ENCODE data around the gene SLC46A3.

SLC46A3 gene

DNA sequence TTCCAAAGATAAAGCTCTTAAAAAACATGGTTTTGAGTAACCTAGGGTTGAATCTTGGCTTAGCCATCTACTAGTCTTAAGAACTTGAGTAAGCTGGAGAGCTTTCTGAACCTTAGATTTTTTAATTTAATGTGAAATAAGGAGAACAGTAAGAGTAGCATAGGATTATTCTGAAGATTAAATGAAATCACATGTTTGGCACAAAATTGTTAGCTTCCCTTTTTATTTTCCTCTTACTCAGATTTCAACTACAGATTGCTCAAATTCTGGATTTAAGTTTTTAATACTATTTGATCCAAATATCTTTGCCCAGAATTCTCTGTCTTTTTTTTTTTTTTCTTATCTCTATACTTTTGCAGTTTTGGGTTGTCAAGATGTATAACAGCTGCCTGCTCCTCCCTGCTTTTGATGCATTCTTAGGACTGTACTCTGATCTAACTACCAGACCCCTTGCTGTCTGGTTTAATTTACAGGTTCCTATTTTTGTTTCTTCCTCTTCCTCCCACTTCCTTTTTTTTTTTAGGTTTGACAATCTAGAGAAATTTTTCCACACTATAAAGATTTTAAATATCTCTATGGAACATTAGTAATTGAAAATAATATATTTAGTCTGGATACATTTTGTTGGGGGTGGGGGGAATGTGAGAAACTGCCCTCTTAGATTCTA, 47.5 kb downstream of the SLC46A3 start:
- no peak overlapping the region for H3K4me3 ChIP-seq (ENCODE audit: control insufficient read depth, low read depth, low read length)
- no peak for DNase-seq (ENCODE audit: low read depth)
- TF ChIP-seq, protein P1, sequence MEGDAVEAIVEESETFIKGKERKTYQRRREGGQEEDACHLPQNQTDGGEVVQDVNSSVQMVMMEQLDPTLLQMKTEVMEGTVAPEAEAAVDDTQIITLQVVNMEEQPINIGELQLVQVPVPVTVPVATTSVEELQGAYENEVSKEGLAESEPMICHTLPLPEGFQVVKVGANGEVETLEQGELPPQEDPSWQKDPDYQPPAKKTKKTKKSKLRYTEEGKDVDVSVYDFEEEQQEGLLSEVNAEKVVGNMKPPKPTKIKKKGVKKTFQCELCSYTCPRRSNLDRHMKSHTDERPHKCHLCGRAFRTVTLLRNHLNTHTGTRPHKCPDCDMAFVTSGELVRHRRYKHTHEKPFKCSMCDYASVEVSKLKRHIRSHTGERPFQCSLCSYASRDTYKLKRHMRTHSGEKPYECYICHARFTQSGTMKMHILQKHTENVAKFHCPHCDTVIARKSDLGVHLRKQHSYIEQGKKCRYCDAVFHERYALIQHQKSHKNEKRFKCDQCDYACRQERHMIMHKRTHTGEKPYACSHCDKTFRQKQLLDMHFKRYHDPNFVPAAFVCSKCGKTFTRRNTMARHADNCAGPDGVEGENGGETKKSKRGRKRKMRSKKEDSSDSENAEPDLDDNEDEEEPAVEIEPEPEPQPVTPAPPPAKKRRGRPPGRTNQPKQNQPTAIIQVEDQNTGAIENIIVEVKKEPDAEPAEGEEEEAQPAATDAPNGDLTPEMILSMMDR (IDR thresholded peaks at IDR 0.05; ENCODE audit: control insufficient read depth, insufficient read depth, low read depth, low read length, missing control alignments) = no peak

DNA sequence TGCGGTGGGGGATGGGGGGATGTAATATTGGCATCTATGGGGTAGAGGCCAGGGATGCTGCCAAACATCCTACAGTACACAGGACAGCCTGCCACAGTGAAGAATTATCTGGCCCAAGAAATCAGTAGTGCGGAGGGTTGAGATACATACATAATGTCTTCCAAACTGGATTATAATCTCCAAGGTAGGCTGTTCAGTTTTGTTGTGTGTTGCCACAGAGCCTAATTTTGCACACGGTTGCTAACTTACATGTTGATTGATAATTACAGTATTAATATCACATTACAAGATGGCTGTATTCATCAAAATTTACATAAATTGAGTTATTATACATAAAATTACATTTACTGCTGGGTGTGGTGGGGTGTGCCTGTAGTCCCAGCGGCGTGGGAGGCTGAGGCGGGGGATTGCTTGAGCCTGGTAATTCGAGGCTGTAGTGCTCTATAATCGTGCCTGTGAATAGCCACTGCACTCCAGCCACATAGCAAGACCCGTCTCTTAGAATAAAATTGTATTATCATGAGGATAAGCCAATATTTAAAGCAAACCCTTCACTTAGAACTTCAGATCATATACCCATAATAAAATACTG, 51.8 kb downstream of the SLC46A3 start:
- TF ChIP-seq, protein P1 (IDR thresholded peaks at IDR 0.05; ENCODE audit: control insufficient read depth, insufficient read depth, low read depth, low read length, missing control alignments) = no peak
- H3K4me3 ChIP-seq (ENCODE audit: control insufficient read depth, low read depth, low read length) = no peak overlapping the region
- no peak for DNase-seq (ENCODE audit: low read depth)

DNA sequence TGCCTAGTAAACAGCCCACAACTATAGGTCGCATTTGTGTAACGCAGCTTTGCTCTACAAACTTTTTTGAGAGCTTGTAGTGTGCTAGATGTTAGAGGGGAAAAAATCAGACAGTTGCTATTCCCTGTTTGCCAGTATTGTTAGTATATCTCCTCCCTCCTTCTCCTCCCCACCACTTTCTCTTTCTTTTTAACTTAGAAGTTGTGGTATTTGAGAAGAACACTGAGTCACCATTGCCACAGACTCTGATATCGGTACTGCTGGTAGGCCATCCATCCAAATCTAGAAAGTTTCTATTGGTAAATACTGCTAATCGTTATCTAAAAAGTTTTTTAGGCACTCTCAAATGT, 59.2 kb downstream of the SLC46A3 start:
- H3K4me3 ChIP-seq (ENCODE audit: control insufficient read depth, low read depth, low read length) = peak overlapping the region; percentile 94
- TF ChIP-seq, protein P1 (IDR thresholded peaks at IDR 0.05; ENCODE audit: control insufficient read depth, insufficient read depth, low read depth, low read length, missing control alignments) = no peak
- DNase-seq (ENCODE audit: low read depth) = no peak

DNA sequence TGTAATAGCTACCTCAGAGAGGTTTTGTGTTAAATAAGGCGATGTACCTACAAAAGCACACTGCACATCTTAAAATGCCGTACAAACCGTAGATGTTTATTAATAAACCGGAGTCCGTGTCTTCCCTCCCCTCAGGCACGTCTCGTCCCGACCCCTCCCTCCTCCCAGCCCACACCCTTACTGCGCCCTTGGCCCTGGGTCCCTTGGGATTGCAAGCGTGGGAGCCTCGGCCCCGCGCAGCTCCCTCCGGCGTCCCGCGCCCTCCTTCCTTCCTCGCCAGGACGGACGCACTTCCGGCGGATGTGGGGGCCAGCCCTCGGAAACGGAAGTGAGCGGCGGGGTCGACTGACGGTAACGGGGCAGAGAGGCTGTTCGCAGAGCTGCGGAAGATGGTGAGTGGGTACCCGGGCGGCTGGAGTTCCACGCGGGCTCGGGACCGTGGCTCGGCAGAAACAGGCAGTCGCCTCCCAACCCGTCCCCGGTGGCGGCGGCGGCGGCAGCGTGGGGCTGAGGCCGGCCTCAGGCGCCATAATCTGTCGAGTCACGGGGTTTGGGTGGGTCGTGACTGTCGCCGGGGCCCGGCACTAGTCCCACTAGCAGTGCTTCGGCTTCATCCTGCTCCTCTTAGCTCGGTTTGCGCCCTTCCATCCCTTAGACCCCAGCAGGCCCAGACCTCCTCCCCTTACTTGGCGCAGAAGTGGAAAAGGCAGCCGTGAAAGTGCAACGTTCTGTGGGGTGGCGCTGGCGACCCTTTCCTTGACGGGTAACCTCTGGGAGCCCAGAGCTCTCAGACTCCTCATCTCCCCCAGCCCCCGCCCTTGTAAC, 59.8 kb downstream of the SLC46A3 start, which contains the start of gene POMP:
TSS of gene POMP (plus strand) at position 335 of the 825 bp plus-strand sequence. CDS start at position 390, 55 bp downstream.
- peak; percentile 83 for DNase-seq (ENCODE audit: low read depth)
- TF ChIP-seq, protein P1 (IDR thresholded peaks at IDR 0.05; ENCODE audit: control insufficient read depth, insufficient read depth, low read depth, low read length, missing control alignments) = no peak
- H3K4me3 ChIP-seq (ENCODE audit: control insufficient read depth, low read depth, low read length) = peak within 1 kb of the TSS; percentile 94

DNA sequence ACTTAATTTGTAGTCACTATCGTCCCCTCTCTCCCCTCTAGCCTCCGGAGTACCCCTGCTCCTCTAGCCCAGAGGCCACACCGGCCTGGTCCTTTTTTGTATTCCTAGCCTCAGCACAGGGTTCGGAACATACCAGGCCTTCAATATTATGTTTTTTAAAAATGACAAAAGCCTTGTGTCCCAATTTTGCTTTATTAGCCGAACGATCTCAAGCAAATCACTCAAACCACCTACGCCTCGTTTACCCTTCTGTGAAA, 60.3 kb downstream of the SLC46A3 start:
- peak overlapping the region; percentile 94 for H3K4me3 ChIP-seq (ENCODE audit: control insufficient read depth, low read depth, low read length)
- TF ChIP-seq, protein P1 (IDR thresholded peaks at IDR 0.05; ENCODE audit: control insufficient read depth, insufficient read depth, low read depth, low read length, missing control alignments) = no peak
- DNase-seq (ENCODE audit: low read depth) = no peak

DNA sequence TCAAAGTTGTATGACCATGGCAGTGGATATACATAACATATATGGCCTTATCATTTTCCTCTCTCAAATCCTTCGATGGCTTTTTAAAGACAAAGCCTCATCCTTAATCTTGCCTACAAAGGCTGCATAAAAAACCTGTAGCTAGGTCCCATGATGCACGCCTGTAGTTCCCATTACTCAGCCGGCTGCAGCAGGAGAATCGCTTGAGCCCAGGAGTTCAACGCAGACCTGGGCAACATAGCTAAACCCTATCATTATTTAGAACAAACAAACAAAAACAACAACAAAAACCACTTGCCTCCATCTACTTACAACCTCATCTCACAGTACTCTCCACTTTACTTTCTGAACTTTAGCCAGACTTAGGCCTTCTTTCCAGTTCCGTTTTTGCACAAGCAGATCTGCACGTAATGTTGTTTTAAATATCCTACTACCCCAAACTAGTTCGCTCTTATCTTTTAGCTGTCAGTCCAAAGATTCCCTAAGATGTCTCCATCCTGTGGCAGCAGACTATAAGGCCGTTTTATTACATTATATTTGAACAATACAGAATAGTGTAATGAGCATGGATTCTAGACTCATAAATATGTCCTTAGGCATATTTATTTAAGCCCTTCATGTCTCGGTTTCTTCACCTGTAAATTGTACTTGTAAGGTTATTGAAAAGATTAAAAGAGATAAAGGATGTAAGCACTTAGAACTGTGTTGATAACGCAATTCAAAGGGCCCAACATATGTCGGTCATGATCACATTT, 60.8 kb downstream of the SLC46A3 start:
- DNase-seq (ENCODE audit: low read depth) = no peak
- peak overlapping the region; percentile 94 for H3K4me3 ChIP-seq (ENCODE audit: control insufficient read depth, low read depth, low read length)
- TF ChIP-seq, protein P1 (IDR thresholded peaks at IDR 0.05; ENCODE audit: control insufficient read depth, insufficient read depth, low read depth, low read length, missing control alignments) = peak; percentile 24
